Stromal cell of bone marrow (primary cell): Measurements from ENCODE around the gene SLC35E1.

Source experiments
- DNase-seq: peaks from one replicate; pipeline ENCODE4 v3.0.0-alpha.2; 2012; ENCODE audit warnings: low read depth

Gene SLC35E1

DNA sequence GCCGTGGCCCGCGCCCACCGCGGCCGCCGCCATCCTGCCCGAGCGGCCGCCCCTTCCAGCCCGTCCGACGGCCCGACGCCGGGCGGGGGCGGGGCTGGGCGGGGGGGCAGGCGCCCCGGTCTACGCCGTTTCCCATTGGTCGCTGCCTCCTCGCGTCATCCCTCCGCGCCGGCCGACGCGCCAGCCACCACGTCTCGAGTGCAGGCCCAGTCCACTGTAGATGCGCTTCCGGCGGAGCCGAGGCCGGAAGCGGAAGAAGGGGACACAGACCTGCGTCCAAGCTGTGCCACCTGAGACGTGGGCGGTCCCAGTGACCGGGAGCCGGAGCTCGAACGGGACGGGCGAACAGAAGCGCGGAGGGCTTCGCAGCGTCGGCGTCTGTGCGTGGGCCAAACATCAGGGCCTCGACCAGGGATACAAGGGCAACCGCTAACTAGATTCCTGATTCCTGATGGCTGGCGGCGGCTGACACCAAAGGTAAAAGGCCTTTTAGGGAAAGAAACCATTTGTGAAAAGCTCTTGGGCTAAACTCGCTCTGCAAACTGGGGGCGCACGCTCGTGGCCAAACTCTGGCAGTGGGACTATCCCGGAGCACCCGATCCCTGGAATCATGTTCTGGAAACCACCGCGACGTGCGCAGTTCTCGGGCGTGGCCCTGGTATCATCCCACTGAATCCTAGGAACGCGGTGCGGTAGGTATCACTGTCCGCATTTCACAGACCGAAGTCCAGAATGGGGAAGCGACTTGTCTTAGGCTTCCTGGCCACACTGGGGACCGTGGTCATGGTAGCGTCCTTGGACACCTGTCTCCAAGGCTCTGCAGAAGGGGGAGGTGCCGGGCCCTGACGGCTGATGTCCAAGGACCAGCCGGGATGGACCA lies at the start of gene SLC35E1:
TSS of gene SLC35E1 (minus strand) at position 84 of the 880 bp plus-strand sequence. CDS start at position 33, 51 bp downstream.
- peak; percentile 89 for DNase-seq

GRCh38 chr19:16621165-16621800 lies 49.1 kb upstream of the SLC35E1 start:
- no peak for DNase-seq

DNA sequence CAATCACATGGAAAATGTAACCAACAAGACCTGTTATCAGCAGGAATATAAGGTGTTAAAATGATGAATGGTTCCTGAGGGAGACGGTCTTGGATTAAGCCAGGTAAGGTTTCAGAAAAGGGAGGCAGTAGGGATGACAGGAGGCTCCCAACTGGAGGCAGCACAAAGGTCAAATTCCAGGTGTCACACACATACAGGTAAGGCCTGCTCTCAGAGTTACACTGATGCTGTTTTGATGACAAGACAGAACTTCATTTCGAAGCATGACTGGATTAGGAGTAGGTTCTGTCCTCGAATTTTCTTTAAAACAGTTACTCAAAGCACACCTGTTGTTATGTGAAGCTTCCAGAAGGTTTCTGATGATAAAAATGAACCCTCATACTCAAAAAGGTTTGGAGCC lies 48.4 kb upstream of the SLC35E1 start:
- DNase-seq = no peak

DNA sequence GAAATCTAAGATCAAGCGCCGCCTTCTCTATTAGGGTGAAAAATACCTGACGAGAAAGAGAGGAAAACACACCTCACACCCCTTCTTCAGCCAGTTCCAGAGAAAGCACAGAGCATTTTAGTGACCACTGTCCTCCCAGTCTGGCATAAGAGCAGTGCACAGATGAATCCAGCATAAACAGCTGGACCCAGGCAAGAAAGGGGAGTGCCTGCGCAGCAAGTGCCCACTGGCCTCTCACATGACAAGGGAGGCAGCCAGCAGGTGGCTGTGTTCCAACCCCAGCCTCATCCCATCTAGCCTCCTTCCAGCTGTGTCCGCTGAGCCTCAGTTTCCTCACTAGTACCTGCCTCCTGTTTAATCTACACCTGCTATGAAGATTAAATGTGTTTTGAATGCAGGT lies 47.8 kb upstream of the SLC35E1 start:
- DNase-seq = no peak

GRCh38 chr19:16619457-16619856 lies 47.2 kb upstream of the SLC35E1 start:
- DNase-seq = no peak

- DNase-seq = no peak
Measured at GRCh38 chr19:16618248-16618647, 46.0 kb upstream of the SLC35E1 start.

- no peak for DNase-seq
Measured at GRCh38 chr19:16615808-16616207, 43.6 kb upstream of the SLC35E1 start.

GRCh38 chr19:16614941-16615340 lies 42.7 kb upstream of the SLC35E1 start:
- DNase-seq = no peak

- no peak for DNase-seq
Measured at GRCh38 chr19:16613841-16614240, 41.6 kb upstream of the SLC35E1 start.

DNA sequence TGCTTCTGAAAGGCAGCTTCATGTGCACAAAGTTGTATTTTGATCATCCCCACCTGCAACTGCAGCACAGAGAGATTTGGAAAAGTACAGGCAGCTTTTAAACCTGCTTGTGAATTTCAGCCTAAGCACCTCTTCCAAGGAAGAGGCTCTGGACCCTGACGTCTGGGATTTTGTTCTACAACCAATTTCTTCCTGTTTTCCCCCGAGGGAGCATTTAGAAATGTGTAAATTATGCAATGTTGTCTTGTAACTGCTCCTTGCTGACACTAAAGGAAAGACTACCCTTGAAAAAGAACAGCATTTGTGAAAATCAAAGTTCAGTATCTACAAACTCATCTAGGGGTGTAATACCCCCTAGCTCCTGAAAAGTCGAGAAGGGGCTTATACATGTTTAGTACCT lies 40.4 kb upstream of the SLC35E1 start:
- no peak for DNase-seq

GRCh38 chr19:16611121-16611520 lies 38.9 kb upstream of the SLC35E1 start:
- no peak for DNase-seq

GRCh38 chr19:16609511-16610200 lies 37.4 kb upstream of the SLC35E1 start:
- no peak for DNase-seq

- DNase-seq = peak; percentile 83
Measured at GRCh38 chr19:16608290-16608739, 36.1 kb upstream of the SLC35E1 start.

DNA sequence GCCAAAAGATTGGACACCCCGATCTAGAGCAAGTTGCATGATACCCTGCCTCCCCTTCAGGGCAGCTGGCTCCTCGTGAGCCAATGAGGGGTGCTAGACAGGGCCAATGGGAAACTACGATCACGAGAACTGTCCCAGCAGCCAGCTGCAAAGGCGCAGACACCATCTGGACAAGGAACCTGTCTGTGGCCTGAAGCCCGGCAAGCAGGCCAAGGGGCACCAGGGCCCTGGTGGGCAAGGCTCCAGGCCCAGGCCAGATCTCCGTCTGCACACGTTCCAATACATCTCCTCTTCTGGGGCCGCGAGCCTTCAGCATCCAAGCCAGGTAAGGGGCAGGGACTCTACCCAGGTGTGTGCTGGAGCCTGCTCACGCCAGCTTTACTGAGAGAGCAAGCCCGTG lies 35.6 kb upstream of the SLC35E1 start:
- no peak for DNase-seq

DNA sequence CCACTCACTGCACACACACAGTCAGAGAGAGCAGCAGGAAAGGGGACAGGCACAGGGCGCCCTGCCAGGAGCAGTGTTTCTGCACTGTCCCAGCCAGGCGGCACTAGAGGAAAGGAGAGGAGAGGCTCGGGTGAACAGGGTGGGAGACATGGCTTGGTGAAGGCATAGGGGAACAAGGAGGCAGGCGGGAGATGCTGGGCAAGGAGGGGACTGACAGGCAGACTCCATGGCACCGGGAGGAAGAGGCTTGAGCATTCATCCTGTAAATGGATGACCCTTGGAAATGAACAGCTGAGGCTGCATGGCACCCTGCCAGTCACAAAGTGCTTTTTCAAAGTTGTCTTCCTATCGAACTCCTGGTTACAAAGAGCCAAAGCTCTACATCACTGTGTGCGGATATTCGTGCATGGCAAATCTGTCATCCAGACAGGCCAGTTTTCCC lies 33.4 kb upstream of the SLC35E1 start:
- DNase-seq = no peak

DNA sequence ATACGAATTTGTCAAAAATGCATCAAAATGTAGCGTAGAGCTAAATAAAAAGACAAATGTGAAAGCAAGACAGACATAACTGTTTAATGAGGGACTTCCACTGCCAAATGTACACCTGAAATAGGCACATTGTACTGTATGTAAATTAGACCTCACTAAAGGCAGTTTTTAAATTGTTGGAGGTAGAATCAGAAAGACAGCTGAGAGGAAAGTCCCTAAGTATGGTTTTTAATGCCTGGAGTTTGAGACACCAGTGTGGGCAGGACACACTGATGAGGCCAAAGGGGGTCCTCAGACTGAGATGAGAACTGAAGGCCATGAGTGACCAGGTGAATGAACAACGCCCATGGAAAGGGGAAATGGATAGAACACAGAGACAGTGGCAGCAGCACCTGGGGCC lies 32.9 kb upstream of the SLC35E1 start:
- no peak for DNase-seq

- DNase-seq = no peak
Measured at GRCh38 chr19:16604615-16605014, 32.4 kb upstream of the SLC35E1 start.

- DNase-seq = no peak
Measured at GRCh38 chr19:16603090-16603489, 30.9 kb upstream of the SLC35E1 start.

DNA sequence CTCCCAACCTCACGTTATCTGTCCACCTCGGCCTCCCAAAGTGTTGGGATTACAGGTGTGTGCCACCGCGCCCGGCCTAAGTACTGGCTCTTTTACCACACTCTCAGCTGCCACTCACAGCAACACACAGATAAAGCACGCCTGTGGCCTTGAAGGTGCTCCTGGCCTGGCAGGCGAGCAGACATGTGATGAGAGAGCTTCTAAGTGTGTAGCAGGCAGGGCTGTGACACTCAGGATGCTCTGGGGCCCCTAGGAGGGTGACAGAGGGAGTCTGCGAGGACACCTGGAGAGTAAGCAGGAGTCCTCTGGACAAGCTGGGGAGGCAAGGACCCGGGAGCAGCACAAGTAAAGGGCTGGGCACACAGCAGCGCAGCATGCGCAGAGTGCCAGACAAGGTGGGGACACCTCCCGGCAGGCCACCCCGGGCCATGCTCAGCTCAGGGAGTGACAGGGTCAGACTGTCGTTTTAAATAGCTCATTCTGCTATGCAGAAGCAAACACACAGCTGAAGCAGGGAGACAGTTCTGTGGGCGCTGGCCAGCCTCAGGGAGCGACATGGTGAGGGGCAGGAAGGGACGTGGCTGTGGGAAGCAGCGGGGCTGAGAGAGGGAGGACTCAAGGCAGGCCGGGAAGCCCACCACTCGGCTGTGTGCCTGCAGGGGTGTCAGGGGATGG lies 29.3 kb upstream of the SLC35E1 start:
- no peak for DNase-seq

DNA sequence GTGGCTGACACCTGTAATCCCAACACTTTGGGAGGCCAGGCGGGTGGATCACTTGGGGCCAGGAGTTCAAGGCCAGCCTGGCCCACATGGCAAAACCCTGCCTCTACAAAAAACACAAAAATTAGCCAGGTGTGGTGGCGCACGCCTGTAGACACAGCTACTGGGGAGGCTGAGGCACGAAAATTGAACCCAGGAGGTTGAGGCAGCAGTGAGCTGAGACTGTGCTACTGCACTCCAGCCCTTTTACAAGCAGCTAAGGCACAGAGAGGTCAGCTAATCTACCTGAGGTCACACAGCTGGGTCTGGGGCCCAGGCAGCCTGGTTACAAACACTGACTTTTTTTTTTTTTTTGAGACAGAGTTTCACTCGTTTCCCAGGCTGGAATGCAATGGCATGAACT lies 28.6 kb upstream of the SLC35E1 start:
- no peak for DNase-seq

DNA sequence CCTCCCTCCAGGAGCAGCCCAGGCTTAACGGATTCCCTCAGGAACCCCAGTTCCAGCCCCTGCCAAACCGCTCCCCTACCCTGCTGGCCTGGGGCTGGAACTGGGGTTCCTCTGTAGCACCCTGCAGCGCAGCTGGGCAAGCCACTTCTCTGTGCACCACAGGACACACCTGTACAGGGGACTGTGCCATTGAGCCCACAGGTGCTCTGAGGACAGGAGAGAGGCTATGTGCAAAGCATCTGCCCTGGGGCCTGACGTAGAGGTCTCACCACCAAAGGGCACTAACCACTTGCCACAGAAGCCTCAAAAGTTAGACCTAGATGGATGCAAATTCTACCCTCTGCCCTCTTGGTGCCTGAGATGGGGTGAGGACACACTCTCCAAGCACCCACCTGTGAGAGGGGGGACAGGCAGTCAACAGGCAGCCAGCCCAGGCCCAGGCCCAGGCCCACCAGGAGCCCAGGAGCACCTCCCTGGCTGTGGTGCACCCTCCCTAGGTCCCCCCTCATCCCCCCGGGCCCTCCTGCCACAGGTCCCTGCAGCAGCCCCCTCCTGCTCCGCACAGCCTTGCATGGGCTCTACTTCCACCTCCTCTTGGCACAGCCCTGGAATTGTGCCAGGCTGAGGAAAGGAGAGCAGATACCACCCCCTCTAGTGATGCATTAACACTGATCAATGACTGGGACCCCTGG lies 27.6 kb upstream of the SLC35E1 start:
- DNase-seq = no peak

GRCh38 chr19:16598848-16599247 lies 26.6 kb upstream of the SLC35E1 start:
- no peak for DNase-seq
